Adrenal gland (tissue), 5 donors: Measurements from ENCODE around the gene FBXL7.

Experiments used
- CTCF ChIP-seq, 6 experiments: fragments of 450-650 bp in 4 of 6; fragments of 200-600 bp in 2 of 6; sonication (generic) in 1 of 6; IDR thresholded peaks; 1 replicate in 5 of 6; 2 replicates in 1 of 6; pipeline versions ENCODE4 v1.5.1 to v1.8.0; 2016 to 2021; ENCODE audit warnings: antibody characterized with exemption in 6 of 6, mild to moderate bottlenecking in 2 of 6, moderate library complexity in 1 of 6
- POLR2A ChIP-seq, 2 donors: fragments of 450-650 bp; IDR thresholded peaks; one replicate each; pipeline ENCODE4 v1.6.1; 2017; ENCODE audit warnings: antibody characterized with exemption in 2 of 2, mild to moderate bottlenecking in 2 of 2, moderate library complexity in 1 of 2
- donor health status: DM: no; HTN: no; CAD: no.

DNA sequence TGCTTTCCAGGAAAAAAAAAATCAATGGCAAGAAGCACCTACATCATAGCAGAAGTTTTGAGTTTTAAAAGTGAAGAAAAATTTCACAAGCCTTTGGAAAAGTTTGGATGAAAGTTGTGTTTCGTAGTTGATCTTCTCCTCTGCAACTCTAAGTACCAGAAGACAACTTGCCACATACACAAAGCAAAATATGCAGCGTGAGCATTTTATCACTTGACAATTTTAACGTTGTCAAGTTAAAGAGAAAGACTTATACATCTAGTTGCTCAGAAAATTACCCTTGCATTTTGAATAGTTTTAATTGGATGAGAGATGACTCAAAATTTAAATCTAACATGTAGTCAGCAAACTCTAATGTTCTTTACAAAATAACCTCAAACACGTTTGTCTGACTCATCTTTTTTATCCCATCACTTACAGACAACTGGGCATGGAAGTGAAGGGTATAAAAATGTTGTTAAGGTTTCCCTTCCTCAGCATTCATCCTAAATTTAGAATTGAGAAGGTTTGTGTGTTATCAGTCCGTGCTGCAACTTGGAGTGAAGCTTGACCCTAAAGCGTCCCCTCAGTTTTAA, 466.2 kb downstream of the FBXL7 start:
- TF ChIP-seq POLR2A (IDR thresholded peaks at IDR 0.05): no peak
- TF ChIP-seq CTCF (IDR thresholded peaks at IDR 0.05): no peak
